ENCODE measurements around the gene ZSCAN1. TPM values are rescaled to one million over a fixed set of nuclear protein-coding genes. Genes with fewer than 3 reads are reported as not detected.

Gene ZSCAN1
- total RNA-seq, 1 donor from 2014 or later, result not detected

DNA sequence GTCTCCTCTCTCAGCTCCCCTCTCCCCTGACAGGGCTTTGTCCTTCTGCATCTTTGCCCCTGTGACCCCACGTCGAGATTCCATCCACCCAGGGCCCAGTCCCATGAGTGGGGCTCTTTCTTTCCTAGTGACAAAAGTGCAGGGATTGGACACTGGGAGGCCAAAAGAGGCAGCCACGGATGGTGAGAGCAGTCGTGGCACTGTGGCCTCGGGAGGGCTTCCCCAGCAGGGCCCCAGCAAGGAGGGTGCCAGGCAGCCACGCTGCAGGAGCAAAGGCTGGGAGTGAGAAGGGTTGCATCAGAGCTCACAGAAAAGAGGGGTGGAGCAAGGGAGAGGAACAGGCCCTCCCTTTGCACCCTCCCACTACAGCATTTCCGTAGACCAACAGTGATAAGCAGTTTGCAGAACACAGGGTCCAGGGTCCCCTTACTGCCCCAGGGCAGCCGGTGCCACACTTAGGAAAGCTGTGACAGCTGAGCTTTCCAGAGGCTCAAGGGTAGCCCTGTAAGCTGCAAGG lies 4.9 kb downstream of the ZSCAN1 start:
- DNase-seq (ENCODE audit: low spot score), result no peak

DNA sequence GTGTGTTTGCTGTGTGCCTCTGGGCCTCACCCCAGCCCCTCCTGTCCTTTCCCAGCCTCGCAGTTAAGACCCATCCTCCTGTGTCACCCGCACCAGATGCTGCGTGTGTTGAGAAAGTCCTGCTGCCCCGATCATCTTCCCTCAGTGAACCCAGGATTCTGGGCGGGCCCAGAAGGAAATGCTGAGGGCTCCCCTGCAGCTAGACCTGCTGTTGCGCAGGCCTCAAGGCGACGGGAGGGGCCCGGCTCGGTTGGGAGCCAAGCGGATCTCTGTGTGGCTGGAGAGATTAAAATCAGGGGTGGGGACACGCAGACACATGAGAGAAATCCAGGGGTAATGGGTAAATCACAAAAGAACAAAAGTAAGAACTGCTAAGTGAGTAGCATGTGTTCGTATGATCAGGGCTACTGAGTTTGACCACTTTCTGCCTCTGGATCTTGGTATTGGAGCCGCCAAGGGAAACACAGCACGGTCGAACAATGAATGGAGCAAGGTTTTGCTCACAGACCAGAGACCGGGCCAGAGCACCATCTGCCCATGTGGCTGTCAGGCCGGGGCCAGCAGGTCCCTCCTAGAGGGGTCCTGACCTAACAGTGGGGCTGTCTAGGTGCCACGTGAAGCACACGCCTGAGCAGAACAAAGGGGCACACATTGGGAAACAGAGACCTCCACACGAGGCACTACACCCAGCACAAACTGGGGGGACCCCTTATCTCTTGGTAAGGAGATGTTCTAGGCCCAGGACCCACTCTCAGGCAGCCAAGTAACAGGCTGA lies 7.1 kb downstream of the ZSCAN1 start:
- no peak for DNase-seq (ENCODE audit: low spot score)

DNA sequence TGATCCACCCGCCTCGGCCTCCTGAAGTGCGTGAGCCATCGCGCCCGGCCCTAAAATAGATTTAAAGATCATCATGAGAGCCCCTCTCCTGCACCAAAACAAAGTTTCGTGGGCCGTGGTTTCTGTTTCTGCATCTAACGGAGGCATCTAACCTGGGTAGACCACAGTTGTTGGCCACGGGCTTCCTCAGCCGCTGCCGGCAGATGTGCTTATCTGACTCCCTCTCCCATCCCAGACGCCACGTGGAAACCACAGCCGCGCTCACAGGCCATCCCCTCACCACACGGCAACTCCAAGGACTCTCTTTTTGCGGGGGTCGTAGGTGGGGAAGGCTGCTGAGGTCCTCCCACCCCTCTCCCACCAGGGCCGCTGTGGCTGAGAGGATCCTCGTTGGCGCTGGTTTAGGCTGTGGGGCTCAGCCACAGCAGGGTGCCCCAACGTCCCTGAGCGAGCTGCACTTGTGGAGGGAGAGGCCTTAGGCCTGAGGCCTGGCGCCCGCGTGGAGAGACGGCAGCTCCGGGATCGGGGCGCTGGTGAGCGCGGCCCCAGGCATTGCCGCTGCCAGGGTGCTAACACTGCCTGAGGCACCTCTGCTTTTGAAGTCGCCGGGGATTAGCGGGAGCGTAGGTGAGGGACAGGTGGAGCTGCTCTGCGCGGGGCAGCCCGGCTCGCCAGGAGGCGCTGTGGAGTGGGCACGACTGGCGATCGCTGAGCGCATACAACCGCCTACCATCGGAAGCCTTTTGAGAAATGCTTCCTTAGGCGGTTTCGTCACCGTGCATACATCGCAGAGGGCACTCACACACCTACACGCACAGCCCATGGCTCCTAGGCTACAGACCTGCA lies 8.9 kb downstream of the ZSCAN1 start:
- no peak for DNase-seq (ENCODE audit: low spot score)

DNA sequence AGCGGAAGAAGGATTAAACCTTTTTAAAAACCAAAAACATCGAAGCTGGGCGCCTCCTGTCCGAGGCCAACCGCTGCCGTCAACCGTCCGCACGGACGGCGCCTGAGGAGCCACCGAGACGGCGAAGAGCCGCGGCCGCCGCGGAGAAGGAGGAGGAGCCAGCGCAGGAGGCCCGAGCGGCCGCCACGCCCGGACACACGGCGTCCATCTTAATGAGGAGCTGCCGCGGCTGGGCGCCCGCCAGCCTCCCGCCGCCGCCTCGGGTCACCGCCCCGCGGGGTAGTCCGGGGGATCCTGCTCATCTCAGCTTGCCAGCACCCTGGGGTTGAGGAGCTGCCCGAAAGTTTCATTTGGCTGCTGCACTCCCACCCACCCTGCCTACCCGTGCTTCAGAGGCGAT lies 10.6 kb downstream of the ZSCAN1 start:
- DNase-seq (ENCODE audit: low spot score), result no peak

DNA sequence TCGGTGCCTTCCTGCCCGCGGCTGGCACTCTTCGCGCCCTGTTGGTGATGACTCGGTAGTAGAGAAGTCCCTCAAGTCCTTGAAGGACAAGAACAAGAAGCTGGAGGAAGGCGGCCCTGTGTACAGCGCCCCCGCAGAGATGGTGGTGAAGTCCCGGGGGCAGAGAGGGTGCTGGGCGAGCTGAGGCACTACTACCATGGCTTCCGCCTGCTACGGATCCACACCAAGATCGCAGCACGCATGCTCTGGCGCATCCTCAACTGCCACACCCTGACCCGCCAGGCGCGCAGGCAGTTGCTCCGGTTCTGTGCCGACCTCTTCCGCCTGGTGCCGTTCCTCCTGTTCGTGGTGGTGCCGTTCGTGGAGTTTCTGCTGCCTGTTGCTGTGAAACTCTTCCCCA lies 11.1 kb downstream of the ZSCAN1 start:
- DNase-seq (ENCODE audit: low spot score), result no peak

DNA sequence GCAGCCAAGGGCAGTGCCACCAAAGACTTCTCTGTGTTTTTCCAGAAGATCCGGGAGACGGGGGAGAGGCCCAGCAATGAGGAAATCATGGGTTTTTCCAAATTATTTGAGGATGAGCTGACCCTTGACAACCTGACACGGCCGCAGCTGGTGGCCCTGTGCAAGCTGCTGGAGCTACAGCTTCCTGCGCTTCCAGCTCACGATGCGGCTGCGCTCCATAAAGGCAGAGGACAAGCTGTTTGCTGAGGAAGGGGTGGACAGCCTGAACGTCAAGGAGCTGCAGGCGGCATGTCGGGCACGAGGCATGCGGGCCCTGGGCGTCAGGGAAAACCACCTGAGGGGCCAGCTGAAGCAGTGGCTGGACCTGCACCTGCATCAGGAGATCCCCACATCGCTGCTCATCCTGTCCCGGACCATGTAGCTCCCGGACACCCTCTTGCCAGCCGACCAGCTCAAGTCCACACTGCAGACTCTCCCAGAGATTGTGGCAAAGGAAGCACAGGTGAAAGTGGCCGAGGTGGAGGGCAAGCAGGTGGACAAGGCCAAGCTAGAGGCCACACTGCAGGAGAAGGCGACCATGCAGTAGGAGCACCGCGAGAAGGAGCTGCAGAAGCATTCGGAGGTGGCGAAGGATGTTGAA lies 11.7 kb downstream of the ZSCAN1 start:
- DNase-seq (ENCODE audit: low spot score), result no peak

DNA sequence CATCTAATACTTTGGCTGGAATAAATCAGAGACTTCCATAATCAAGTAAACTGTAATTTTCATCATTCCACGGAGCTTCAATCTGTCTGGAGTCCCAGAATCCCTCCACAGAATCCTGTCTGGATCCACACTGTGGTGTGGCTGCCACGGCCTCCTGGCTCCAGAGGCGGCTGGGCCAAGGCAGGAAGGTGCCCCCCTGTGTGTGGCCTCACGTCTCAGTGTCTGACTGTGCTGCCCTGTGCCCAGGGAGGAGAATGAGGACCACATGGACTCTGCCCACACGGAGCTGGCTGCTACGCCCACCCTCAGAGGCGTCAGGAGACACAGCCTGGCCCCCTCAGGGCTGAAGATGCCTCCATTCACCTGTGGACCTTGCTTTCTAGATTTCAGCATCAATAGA lies 13.0 kb downstream of the ZSCAN1 start:
- DNase-seq (ENCODE audit: low spot score), result no peak

DNA sequence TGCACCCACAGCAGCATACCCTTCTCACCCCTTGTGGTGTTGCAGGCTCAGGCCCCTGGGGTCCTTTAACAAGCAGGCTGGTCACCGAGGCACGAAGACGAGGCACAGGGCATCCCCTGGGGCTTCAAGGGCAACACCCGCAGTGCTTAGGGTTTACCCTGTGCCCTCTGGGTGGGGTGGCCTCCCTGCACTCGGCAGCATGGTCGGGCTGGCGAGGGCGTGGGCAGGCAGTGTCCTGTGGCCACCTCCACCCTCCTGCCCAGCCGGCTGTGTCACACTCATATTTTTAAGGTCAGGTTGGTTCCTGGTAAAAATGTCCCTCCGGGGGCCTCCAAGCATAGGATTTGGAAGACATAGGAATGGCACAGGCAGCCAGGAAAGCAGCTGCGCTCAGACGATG lies 13.8 kb downstream of the ZSCAN1 start:
- no peak for DNase-seq (ENCODE audit: low spot score)

DNA sequence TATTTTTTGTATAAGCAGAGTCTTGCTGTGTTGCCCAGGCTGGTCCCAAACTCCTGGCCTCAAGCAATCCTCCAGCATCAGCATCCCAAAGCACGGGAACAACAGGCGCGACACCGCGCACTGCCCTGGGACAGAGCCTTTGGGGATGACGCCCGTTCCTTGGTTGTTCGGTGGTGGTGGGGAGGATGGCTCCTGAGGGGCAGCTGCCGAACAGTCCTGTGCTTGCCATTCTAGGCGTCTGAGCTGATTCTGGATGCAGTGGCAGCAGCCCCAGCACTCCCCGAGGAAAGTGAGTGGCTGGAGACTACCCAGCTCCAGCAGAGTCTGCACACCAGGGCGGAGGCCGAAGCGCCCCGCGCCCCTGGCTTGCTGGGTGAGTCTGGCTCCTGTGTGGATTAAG lies 18.4 kb downstream of the ZSCAN1 start:
- DNase-seq (ENCODE audit: low spot score), result no peak

DNA sequence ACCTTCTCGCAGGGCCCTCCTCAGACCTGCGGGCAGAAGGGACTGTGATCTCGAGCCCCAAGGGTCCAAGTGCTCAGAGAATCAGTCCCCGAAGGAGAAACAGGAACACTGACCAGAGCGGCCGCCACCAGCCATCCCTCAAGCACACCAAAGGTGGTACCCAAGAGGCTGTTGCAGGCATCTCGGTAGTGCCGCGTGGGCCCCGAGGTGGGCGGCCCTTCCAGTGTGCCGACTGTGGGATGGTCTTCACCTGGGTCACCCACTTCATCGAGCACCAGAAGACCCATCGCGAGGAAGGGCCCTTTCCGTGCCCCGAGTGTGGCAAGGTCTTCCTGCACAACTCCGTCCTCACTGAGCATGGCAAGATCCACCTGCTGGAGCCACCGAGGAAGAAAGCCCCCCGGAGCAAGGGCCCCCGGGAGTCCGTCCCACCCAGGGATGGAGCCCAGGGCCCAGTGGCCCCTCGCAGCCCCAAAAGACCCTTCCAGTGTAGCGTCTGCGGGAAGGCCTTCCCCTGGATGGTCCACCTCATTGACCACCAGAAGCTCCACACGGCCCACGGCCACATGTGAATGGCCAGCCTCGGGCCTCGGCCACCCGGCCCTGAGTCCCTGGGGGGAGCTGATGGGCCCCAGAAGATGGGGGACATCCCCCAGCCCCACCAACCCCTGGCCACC lies 19.8 kb downstream of the ZSCAN1 start:
- no peak for DNase-seq (ENCODE audit: low spot score)

DNA sequence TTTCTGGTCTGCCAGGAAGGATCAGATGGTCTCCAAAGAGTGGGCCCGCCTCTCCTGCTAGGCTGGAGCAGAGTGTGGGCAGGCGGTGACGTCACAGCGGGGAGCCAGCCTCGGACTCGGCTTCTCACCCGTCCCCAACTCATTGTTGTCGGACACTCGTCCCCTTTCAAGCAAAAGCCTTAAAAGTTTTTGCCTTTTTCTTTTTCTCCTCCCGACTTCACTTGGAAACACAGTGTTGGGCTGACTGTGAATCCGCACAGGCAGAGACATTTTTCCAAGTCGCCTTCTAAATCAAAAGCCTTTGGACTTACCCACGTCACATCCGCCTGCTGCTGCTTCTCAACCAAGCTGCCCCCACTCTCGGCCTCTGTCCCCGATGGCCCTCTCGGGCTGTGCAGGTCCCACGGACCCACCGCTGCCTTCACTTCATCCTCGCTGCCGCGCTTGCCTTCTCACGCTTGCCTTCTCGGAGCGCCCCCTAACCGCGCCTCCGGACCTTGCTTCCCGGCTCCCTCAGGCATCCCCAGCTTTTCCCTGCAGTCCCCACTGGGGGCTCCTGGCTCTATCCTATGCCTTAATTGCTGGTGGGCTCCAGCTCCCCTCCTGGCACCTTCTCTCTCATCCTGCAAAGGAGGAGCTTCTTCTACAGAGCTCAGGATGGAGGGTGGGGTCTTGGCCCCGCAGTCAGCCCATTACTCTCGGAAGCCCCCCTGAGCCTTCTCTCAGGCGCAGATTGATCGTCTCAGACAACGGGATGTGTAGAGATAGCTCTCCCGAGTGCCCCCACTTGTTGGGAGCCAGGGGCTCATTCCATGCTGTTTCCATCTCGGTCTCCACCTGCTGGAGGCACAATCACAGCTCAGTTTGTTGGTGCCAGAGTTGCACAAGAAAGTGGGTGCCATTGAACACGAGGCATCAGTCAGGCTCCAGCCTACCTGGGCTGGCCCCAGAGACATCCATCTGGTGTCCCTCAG lies 21.4 kb downstream of the ZSCAN1 start:
- DNase-seq (ENCODE audit: low spot score), result no peak

DNA sequence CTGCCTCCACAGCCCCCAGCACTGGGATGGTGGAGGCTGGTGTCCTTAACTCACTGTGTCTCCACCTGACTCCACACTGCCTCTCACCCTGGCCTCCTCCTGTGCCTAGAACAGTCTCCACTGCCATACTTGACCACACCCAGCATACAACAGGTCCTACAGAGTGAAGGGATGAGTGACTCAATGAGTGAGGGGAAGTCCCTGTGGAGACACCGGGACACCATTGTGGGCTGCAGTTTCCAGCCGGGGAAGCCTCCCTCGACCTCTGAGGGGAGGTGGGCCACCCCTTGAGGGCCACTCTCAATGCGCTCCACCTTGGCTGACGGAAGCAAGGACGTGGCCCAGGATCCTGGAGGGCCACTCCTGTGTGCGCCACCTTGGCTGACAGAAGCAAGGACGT lies 22.4 kb downstream of the ZSCAN1 start:
- no peak for DNase-seq (ENCODE audit: low spot score)

DNA sequence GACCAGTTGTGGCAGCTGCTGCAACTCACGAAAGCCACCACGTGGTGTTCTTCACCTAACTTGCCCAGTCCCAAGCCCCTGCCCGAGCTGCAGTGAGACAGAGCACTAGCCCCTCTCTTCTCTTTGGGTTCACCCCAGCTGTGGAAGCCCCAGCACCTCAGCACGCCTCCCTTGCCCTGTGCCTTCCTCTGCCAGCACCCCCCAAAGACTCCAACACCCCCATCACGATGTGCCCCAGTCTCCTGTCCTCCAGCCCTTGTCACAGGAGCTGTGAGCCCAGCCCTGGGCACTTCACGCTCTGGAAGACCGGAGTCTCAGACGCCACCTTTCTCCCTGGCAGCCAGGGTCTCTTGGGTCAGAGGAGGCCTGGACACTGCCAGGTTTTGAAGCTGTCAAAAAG lies 23.0 kb downstream of the ZSCAN1 start:
- no peak for DNase-seq (ENCODE audit: low spot score)

DNA sequence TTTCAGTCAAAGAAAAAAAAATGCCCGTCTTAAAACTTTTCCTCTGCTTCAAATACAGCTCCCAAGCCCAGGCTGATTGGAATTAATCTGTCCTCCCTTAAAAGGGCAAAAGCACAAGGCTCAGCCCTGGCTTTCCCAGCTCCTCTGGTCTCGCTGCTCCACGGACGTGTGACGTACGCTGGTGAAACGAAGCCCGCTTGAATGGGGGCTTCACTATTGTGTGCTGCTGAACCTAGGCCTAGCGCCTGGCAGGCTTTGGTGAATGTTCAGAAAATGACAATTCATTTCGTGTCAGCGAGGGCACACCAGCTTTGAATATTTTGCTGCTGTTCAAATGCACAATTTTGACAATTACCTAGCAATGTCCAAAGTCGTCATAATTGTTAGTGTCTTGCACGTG lies 24.6 kb downstream of the ZSCAN1 start:
- DNase-seq (ENCODE audit: low spot score), result no peak

DNA sequence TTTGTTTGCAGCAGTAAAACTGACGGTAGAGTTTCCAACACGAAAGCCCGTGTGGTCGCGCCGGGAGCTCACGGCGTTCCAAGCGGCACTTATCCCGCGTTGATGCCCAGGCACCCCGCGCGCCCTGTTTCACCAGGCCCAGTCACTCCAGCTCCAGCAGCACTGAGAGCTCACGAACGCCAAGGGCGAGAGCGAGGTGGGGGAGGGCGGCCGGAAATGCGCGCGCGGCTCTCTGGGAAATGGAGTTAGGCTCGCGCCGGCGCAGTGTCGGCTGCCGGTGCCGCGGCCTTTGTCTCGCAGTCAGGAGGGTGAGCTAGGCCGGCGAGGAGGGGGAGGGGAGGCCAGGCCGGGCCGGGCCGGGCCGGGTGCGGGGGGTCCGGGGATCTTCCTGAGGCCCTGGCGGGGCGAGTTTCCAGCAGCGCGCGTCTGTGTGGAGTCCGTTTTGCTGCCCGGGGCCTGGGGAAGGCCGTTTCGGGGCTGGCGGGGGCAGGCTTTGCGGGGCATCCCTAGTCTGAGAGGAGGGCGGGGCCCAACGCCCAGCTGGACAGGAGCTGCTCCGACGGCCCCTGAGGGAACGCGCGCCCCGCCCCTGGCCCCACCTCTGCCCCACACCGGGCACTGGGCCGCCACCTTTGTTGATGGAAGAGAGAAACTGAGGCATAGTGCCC lies 25.3 kb downstream of the ZSCAN1 start, which contains the start of gene ZNF135:
TSS of gene ZNF135 (plus strand) at position 280 of the 668 bp plus-strand sequence. CDS start 721 bp downstream, outside the sequence.
- DNase-seq (ENCODE audit: low spot score), result peak; percentile 96

DNA sequence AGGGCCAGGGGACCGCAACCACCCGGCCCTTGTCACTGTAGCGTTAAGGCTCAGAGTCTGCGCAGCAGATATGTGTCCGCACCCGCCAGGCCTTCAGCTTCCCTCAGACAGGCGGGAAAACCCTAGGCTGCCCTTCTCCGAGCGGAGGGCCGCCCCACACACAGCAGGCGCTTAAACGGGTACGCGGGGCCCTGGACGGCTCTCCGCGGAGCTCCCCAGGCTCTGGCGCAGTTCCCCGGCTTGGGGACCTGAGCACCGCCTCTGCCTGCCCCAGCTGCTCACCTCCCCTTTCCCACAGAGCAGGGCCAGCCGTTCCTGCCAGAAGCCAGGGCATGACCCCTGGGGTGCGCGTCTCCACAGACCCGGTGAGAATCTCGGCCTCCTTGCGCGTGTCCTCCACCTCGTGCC lies 25.9 kb downstream of the ZSCAN1 start:
- no peak for DNase-seq (ENCODE audit: low spot score)

DNA sequence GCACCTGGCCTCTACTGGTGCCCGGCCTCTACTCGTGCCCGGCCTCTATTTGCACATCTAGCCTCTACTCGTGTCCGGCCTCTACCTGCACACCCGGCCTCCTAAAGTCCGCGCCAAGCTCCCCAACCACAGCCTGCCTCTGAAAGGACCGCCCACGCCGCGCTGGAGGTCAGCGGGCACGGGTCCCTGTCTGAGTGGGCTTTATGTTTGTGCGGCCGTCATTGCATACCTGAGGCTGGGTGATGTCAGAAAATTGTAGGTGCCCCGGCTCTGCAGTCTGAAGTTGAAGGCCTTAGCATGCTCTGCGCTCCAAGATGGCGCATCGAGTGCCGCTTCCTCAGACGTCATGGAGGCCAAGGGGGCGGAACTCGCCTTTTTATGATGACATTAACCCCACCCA lies 26.4 kb downstream of the ZSCAN1 start:
- DNase-seq (ENCODE audit: low spot score), result no peak

DNA sequence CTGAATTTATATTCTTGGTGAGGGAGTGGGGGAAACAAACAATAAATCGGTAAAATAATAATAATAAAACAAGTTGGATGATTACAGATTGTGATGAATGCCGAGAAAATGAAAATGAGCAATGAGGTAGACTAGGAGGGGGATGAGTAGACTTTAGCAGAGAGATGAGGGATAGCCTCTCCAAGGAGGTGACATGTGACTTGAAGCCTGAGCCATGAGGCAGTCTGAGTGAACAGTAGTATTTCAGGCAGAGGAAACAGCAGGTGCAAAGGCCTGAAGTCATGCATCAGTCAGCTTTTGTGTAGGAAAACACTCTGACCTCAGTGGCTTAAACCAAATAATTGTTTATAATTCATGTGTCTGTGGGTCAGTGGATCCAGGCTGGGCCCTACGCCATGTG lies 29.9 kb downstream of the ZSCAN1 start:
- no peak for DNase-seq (ENCODE audit: low spot score)

DNA sequence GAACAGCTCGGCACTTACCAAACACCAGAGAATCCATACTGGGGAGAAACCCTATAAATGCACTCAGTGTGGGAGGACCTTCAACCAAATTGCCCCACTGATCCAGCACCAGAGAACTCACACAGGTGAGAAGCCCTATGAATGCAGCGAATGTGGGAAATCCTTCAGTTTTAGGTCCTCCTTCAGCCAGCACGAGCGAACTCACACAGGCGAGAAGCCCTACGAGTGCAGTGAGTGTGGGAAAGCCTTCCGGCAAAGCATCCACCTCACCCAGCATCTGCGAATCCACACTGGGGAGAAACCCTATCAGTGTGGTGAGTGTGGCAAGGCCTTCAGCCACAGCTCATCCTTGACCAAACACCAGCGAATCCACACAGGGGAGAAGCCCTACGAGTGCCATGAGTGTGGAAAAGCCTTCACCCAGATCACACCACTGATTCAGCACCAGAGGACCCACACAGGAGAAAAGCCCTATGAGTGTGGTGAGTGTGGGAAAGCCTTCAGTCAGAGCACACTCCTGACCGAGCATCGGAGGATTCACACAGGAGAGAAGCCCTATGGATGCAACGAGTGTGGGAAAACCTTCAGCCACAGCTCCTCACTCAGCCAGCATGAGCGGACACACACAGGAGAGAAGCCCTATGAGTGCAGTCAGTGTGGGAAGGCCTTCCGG lies 33.6 kb downstream of the ZSCAN1 start:
- no peak for DNase-seq (ENCODE audit: low spot score)

Measured in mesenteric fat pad (tissue), 1 donor.